Colonic mucosa (tissue), 4 donors: ENCODE data around the gene R3HDM1. TPM values are rescaled to one million over a fixed set of nuclear protein-coding genes. Genes with fewer than 3 reads are reported as not detected.

Experiments
- DNase-seq: peaks from one replicate; pipeline ENCODE4 v3.0.0-alpha.2; 2020
- H3K27ac ChIP-seq: fragments of 200-600 bp; one replicate; pipeline ENCODE4 v1.8.0; 2021
- H3K27me3 ChIP-seq: fragments of 200-600 bp; one replicate; pipeline ENCODE4 v1.8.0; 2021
- H3K36me3 ChIP-seq: fragments of 200-600 bp; one replicate; pipeline ENCODE4 v1.8.0; 2021
- H3K4me1 ChIP-seq: fragments of 200-600 bp; one replicate; pipeline ENCODE4 v1.8.0; 2021; ENCODE audit warnings: mild to moderate bottlenecking
- H3K4me3 ChIP-seq: fragments of 200-600 bp; one replicate; pipeline ENCODE4 v1.8.0; 2021
- H3K9ac ChIP-seq, 2 donors: one replicate each; pipeline ENCODE4 v1.7.0; 2013; ENCODE audit warnings: control low read depth in 2 of 2, low read depth in 2 of 2, low read length in 2 of 2
- H3K9me3 ChIP-seq: fragments of 200-600 bp; one replicate; pipeline ENCODE4 v1.8.0; 2021
- CTCF ChIP-seq: fragments of 200-600 bp; IDR thresholded peaks from one replicate; pipeline ENCODE4 v1.8.0; 2022; ENCODE audit warnings: antibody characterized with exemption, mild to moderate bottlenecking
- intact Hi-C: fragments of 100-400 bp; cut with DNase I; formaldehyde crosslinking; loops from one replicate; pipeline ENCODE4 v1.14.1; 2022
- total RNA-seq, 2 donors: library from RNA; stranded (reverse); fragmentation: NEBNext Ultra II Directional in 1 of 2; extraction: Animal tissue kit (Norgen Biotek cat#: 25700) in 1 of 2; gene quantifications; one replicate each; pipeline ENCODE4 v1.2.1, GENCODE V29; 2021
- donor health status: healthy.
- donor health status: DM: no; HTN: no; CAD: no.
- donor health status: DM: no; HTN: no; CAD: no.

R3HDM1 gene
- total RNA-seq, 2 donors from 2014 or later = 22.7 to 34.2 TPM

DNA sequence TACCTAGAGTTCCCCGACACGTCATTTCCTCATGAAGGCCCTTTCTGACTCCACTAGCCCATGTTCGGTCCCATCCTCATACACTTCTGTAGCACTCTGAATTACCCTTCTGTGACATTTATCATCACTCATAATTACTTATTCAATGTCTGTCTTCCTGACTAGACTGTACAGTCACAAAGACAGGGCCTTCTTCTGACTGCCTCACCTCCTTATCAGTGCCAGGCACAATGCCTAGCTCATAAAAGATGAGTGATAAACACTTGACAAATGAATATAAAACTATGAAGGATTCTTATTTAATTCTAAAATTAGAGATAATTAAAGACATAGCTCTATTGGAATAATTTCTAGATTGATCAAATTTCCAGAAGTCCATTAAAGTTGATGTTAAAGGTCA, 208.9 kb downstream of the R3HDM1 start:
- no peak for TF ChIP-seq CTCF
- H3K36me3 ChIP-seq = no peaks in the 10 kb centered on the region
- no peak overlapping the region for H3K4me3 ChIP-seq
- intact Hi-C loops = no loop called here
- H3K9ac ChIP-seq = no peak overlapping the region
- no peak for DNase-seq
- no peaks in the 10 kb centered on the region for H3K9me3 ChIP-seq
- H3K27me3 ChIP-seq = no peaks in the 10 kb centered on the region
- no peaks in the 10 kb centered on the region for H3K4me1 ChIP-seq
- no peak overlapping the region for H3K27ac ChIP-seq

GRCh38 chr2:135741043-135741394, 209.7 kb downstream of the R3HDM1 start:
- DNase-seq = no peak
- H3K4me1 ChIP-seq = no peaks in the 10 kb centered on the region
- no peaks in the 10 kb centered on the region for H3K36me3 ChIP-seq
- peak overlapping the region; percentile 100 for H3K27ac ChIP-seq
- TF ChIP-seq CTCF = no peak
- no peaks in the 10 kb centered on the region for H3K9me3 ChIP-seq
- H3K9ac ChIP-seq = peak overlapping the region in 1 of 2 donors; percentile 93
- H3K27me3 ChIP-seq = no peaks in the 10 kb centered on the region
- H3K4me3 ChIP-seq = no peak overlapping the region
- intact Hi-C loops = no loop called here

GRCh38 chr2:135741395-135742324, 210.4 kb downstream of the R3HDM1 start, which contains the start of gene UBXN4:
Gene UBXN4 (plus strand): TSS chr2:135741855. CDS start chr2:135741930, 75 bp downstream.
- H3K27ac ChIP-seq = peak within 1 kb of the TSS; percentile 100
- no peaks in the 10 kb centered on the region for H3K4me1 ChIP-seq
- no peaks in the 10 kb centered on the region for H3K27me3 ChIP-seq
- no peaks in the 10 kb centered on the region for H3K36me3 ChIP-seq
- H3K9me3 ChIP-seq = no peaks in the 10 kb centered on the region
- peak within 1 kb of the TSS; percentile 98 for H3K4me3 ChIP-seq
- H3K9ac ChIP-seq = peak within 1 kb of the TSS; percentile 93 to 99
- peak; percentile 17 for TF ChIP-seq CTCF
- intact Hi-C loops = no loop called here
- DNase-seq = peak; percentile 98

DNA sequence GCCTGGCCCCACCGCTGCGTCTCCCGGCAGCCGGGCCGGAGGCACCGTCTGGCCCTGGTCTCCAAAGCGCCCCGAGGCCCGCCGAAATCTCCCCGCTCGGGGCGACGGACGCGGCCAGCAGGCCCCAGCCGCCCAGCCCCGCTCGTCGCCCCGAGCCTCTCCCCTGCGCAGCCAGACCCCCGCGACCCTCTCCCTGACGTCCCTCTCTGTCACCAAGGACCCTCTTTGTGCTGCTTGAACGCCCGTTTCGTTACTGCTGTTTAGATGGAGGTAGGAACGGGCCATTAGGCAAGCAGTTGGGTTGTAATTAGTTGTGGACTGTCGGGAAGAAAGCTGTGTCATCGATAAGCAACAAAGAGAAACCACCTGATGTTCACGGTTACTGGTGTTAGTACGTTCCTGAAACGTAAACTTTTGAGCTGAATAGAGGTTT, 211.1 kb downstream of the R3HDM1 start:
- intact Hi-C loops = no loop called here
- peak; percentile 43 for DNase-seq
- Histone ChIP-seq H3K4me1 (no peaks in the 10 kb centered on the region), H3K36me3 (no peaks in the 10 kb centered on the region), H3K27me3 (no peaks in the 10 kb centered on the region), H3K9ac (peak overlapping the region; percentile 93 to 99), H3K4me3 (peak overlapping the region; percentile 98), H3K9me3 (no peaks in the 10 kb centered on the region), H3K27ac (peak overlapping the region; percentile 100)
- TF ChIP-seq CTCF = no peak

DNA sequence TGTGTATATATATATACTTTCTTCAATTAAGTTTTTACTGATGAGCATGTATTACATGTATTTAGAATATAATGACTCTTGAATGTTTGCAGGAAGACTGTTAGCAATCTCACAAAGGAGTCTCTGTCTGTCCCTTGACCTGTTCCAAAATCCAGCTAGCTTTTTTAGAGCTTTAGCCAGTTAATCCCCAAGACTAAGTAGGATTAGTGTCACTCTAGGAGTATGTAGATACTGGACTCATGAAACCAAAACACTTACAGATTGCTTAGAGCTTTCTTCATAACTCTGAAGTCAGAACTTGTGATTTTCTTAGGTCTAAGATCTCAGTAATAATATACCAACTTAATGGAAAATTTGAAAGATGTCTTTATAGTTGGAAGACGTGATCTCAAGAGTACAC, 212.6 kb downstream of the R3HDM1 start:
- peak overlapping the region; percentile 100 for H3K27ac ChIP-seq
- H3K27me3 ChIP-seq = no peaks in the 10 kb centered on the region
- H3K9me3 ChIP-seq = no peaks in the 10 kb centered on the region
- DNase-seq = no peak
- peak overlapping the region; percentile 98 for H3K4me3 ChIP-seq
- no peaks in the 10 kb centered on the region for H3K4me1 ChIP-seq
- intact Hi-C loops = no loop called here
- H3K36me3 ChIP-seq = peaks cover under 1% of the 10 kb centered on the region
- H3K9ac ChIP-seq = no peak overlapping the region
- no peak for TF ChIP-seq CTCF
